IMR-90 (cell line): ENCODE data around the gene ZNF407. TPM values are rescaled to one million over a fixed set of nuclear protein-coding genes. Genes with fewer than 3 reads are reported as not detected.

Experiments
- ATAC-seq: fragments of 200-7000 bp; cut with Tn5 transposase; 2 replicates; pipeline ENCODE4 v1.9.1; 2020; ENCODE audit warnings: low read depth, mild to moderate bottlenecking, moderate library complexity
- BruUV-seq: library from RNA; stranded (reverse); fragments of 400-500 nt; replicated peaks from 2 replicates; lab custom pipeline; 2021; lab: Mats Ljungman, UMichigan
- CTCF ChIA-PET: fragments of 300-600 bp; formaldehyde crosslinking; extraction: SDS; loops from one replicate; lab custom pipeline; 2021; ENCODE audit warnings: antibody characterized with exemption; lab: Yijun Ruan, JAX
- POLR2A ChIA-PET: fragments of 300-600 bp; sonication (Branson Sonifier 250); formaldehyde crosslinking; loops from one replicate; lab custom pipeline; 2022; ENCODE audit warnings: antibody characterized with exemption; ENCODE audit not compliant: unreplicated experiment; lab: Charles Lee
- DNase-seq: peaks from one replicate; pipeline ENCODE4 v3.0.0; 2013
- H2AFZ ChIP-seq: replicated peaks from 2 replicates; pipeline ENCODE3; 2013; ENCODE audit warnings: low read length, mild to moderate bottlenecking; ENCODE audit not compliant: poor library complexity
- H2AK5ac ChIP-seq: 2 replicates; pipeline ENCODE4 v1.6.1; 2013; ENCODE audit warnings: low read depth, low read length, inconsistent platforms
- H2AK9ac ChIP-seq: replicated peaks from 2 replicates; pipeline ENCODE3; 2013; ENCODE audit warnings: mild to moderate bottlenecking, low read depth, low read length, moderate library complexity; ENCODE audit not compliant: poor library complexity
- H2BK120ac ChIP-seq: 2 replicates; pipeline ENCODE4 v1.6.1; 2013; ENCODE audit warnings: low read depth, low read length, inconsistent platforms
- H2BK15ac ChIP-seq: 3 replicates; pipeline ENCODE4 v1.6.1; 2013; ENCODE audit warnings: low read depth, low read length, inconsistent platforms
- H2BK20ac ChIP-seq: 2 replicates; pipeline ENCODE4 v1.6.1; 2013; ENCODE audit warnings: low read depth, mild to moderate bottlenecking, inconsistent platforms, low read length, moderate library complexity
- H2BK5ac ChIP-seq: 2 replicates; pipeline ENCODE4 v1.6.1; 2013; ENCODE audit warnings: mild to moderate bottlenecking, low read depth, low read length, inconsistent platforms; ENCODE audit not compliant: poor library complexity, severe bottlenecking
- H3K14ac ChIP-seq: replicated peaks from 2 replicates; pipeline ENCODE4 v1.6.1; 2013; ENCODE audit warnings: low read depth, low read length, inconsistent platforms
- H3K18ac ChIP-seq: 2 replicates; pipeline ENCODE4 v1.6.1; 2013; ENCODE audit warnings: low read depth, low read length, control low read depth
- H3K23ac ChIP-seq: 2 replicates; pipeline ENCODE4 v1.6.1; 2013; ENCODE audit warnings: low read depth, low read length, inconsistent platforms
- H3K27ac ChIP-seq: 2 replicates; pipeline ENCODE4 v1.5.1; 2013; ENCODE audit warnings: mild to moderate bottlenecking, control low read depth, low read length; ENCODE audit not compliant: insufficient read depth
- H3K27me3 ChIP-seq: 2 replicates; pipeline ENCODE4 v1.6.1; 2013; ENCODE audit warnings: low read length; ENCODE audit not compliant: control insufficient read depth, insufficient read depth
- H3K36me3 ChIP-seq: 2 replicates; pipeline ENCODE4 v1.6.1; 2013; ENCODE audit warnings: low read length, mixed read lengths; ENCODE audit not compliant: control insufficient read depth, insufficient read depth
- H3K4ac ChIP-seq: 2 replicates; pipeline ENCODE4 v1.6.1; 2013; ENCODE audit warnings: low read depth, low read length, inconsistent platforms
- H3K4me1 ChIP-seq: 2 replicates; pipeline ENCODE4 v1.6.1; 2013; ENCODE audit warnings: low read length, mixed read lengths; ENCODE audit not compliant: control insufficient read depth, insufficient read depth
- H3K4me2 ChIP-seq: 2 replicates; pipeline ENCODE4 v1.6.1; 2013; ENCODE audit warnings: low read depth, mild to moderate bottlenecking, control low read depth, low read length, moderate library complexity
- H3K4me3 ChIP-seq: 2 replicates; pipeline ENCODE4 v1.5.1; 2013; ENCODE audit warnings: low read depth, mild to moderate bottlenecking, control low read depth, low read length, moderate library complexity; ENCODE audit not compliant: insufficient read depth
- H3K56ac ChIP-seq: 2 replicates; pipeline ENCODE4 v1.6.1; 2013; ENCODE audit warnings: low read length, inconsistent platforms; ENCODE audit not compliant: insufficient read depth; ENCODE audit errors: extremely low read depth
- H3K79me1 ChIP-seq, 2 experiments: 2 replicates each; pipeline ENCODE4 v1.6.1; 2013; ENCODE audit warnings: low read length in 2 of 2, inconsistent platforms in 1 of 2, low read depth in 1 of 2
- H3K9ac ChIP-seq: 2 replicates; pipeline ENCODE4 v1.6.1; 2013; ENCODE audit warnings: low read depth, low read length, control low read depth
- H3K9me1 ChIP-seq: 2 replicates; pipeline ENCODE4 v1.6.1; 2013; ENCODE audit warnings: low read length, inconsistent platforms; ENCODE audit not compliant: insufficient read depth
- H3K9me3 ChIP-seq: 2 replicates; pipeline ENCODE4 v1.6.1; 2013; ENCODE audit warnings: low read length; ENCODE audit not compliant: control insufficient read depth, insufficient read depth
- H4K20me1 ChIP-seq: 2 replicates; pipeline ENCODE4 v1.6.1; 2013; ENCODE audit warnings: low read length, inconsistent platforms; ENCODE audit not compliant: insufficient read depth
- H4K5ac ChIP-seq: 2 replicates; pipeline ENCODE4 v1.6.1; 2013; ENCODE audit warnings: mild to moderate bottlenecking, low read depth, low read length, control low read depth
- H4K8ac ChIP-seq, 2 experiments: 2 replicates each; pipeline ENCODE4 v1.6.1; 2013; ENCODE audit warnings: low read depth in 2 of 2, low read length in 2 of 2, control low read depth in 1 of 2, inconsistent platforms in 1 of 2
- H4K91ac ChIP-seq: 2 replicates; pipeline ENCODE4 v1.6.1; 2013; ENCODE audit warnings: low read depth, low read length, inconsistent platforms; ENCODE audit not compliant: insufficient read depth
- BHLHE40 ChIP-seq: fragments of 150-350 bp; IDR thresholded peaks from 2 replicates; pipeline ENCODE4 v1.6.1; 2016; ENCODE audit warnings: mild to moderate bottlenecking, low read depth, low read length
- ELK1 ChIP-seq: fragments of 150-350 bp; IDR thresholded peaks from 2 replicates; pipeline ENCODE4 v1.6.1; 2016; ENCODE audit warnings: low read depth, mild to moderate bottlenecking, low read length, moderate library complexity, borderline replicate concordance
- FOS ChIP-seq: fragments of 150-350 bp; IDR thresholded peaks from 2 replicates; pipeline ENCODE4 v1.6.1; 2016; ENCODE audit warnings: low read depth, low read length
- MAFK ChIP-seq: IDR thresholded peaks from 2 replicates; pipeline ENCODE4 v1.6.1; 2012; ENCODE audit warnings: low read depth, low read length, improper control_type of control experiment
- MAZ ChIP-seq: IDR thresholded peaks from 2 replicates; pipeline ENCODE4 v1.6.1; 2012; ENCODE audit warnings: low read depth, mild to moderate bottlenecking, low read length, improper control_type of control experiment, moderate library complexity, borderline replicate concordance
- MXI1 ChIP-seq: IDR thresholded peaks from 2 replicates; pipeline ENCODE4 v1.6.1; 2012; ENCODE audit warnings: low read depth, mild to moderate bottlenecking, low read length, moderate library complexity, borderline replicate concordance
- NFE2L2 ChIP-seq: fragments of 150-350 bp; IDR thresholded peaks from 2 replicates; pipeline ENCODE4 v1.6.1; 2016; ENCODE audit warnings: low read depth, mild to moderate bottlenecking, low read length
- POLR2A ChIP-seq: IDR thresholded peaks from 2 replicates; pipeline ENCODE4 v1.6.1; 2012; ENCODE audit warnings: mild to moderate bottlenecking, low read depth, low read length
- RAD21 ChIP-seq: IDR thresholded peaks from 2 replicates; pipeline ENCODE4 v1.6.1; 2012; ENCODE audit warnings: low read length, improper control_type of control experiment
- RCOR1 ChIP-seq: IDR thresholded peaks from 2 replicates; pipeline ENCODE4 v1.6.1; 2012; ENCODE audit warnings: mild to moderate bottlenecking, low read length, improper control_type of control experiment; ENCODE audit not compliant: insufficient replicate concordance
- RFX5 ChIP-seq: IDR thresholded peaks from 2 replicates; pipeline ENCODE4 v1.8.0; 2012; ENCODE audit warnings: low read depth, mild to moderate bottlenecking, low read length, moderate library complexity
- SMC3 ChIP-seq: fragments of 150-350 bp; IDR thresholded peaks from 2 replicates; pipeline ENCODE4 v1.6.1; 2016; ENCODE audit warnings: low read depth, mild to moderate bottlenecking, antibody characterized with exemption, low read length, moderate library complexity
- USF2 ChIP-seq: fragments of 150-350 bp; IDR thresholded peaks from 2 replicates; pipeline ENCODE4 v1.6.1; 2017; ENCODE audit warnings: mild to moderate bottlenecking, antibody characterized with exemption, low read length, low read depth
- WGBS, 2 experiments: methylation state at CpG; one replicate each; pipeline versions ENCODE4 v1.1.5 to v1.1.7; 2013; ENCODE audit warnings: missing lambda C conversion rate in 2 of 2; ENCODE audit not compliant: insufficient read length in 1 of 2; ENCODE audit errors: extremely low coverage in 2 of 2; 5-methylcytosine and 5-hydroxymethylcytosine counted together
- dilution Hi-C: fragments of 300-500 bp; cut with HindIII; formaldehyde crosslinking; loops from one replicate; pipeline ENCODE4 v1.14.3; 2018; ENCODE audit warnings: low sequenced_read_pairs; ENCODE audit not compliant: unreplicated experiment
- in situ Hi-C: fragments of 300-500 bp; cut with MboI; formaldehyde crosslinking; loops from 3 replicates; pipeline ENCODE4 v1.14.3; 2019; ENCODE audit warnings: low sequenced_read_pairs, inconsistent platforms, mixed read lengths
- intact Hi-C: fragments of 100-400 bp; cut with micrococcal nuclease; formaldehyde crosslinking; loops from 2 replicates; pipeline ENCODE4 v1.10.0; 2022
- polyA plus RNA-seq, 3 experiments: library from polyadenylated mRNA; depleted of rRNA; stranded (reverse); fragments of >200 nt; gene quantifications; 2 replicates each; pipeline ENCODE4 v1.2.3, GENCODE V29; 2012; ENCODE audit warnings: low replicate concordance in 1 of 3
- total RNA-seq: library from RNA; depleted of rRNA; stranded (reverse); fragments of >200 nt; gene quantifications from 2 replicates; pipeline ENCODE4 v1.2.3, GENCODE V29; 2012

The ZNF407 gene
- total and polyA plus RNA-seq, 2 of the 4 experiments (the other 2 are of a cell fraction): 3.1 to 20.1 TPM

GRCh38 chr18:74928194-74928968 is 330.7 kb downstream of the ZNF407 start:
- H2BK15ac ChIP-seq: no peak overlapping the region
- H3K4me1 ChIP-seq: no peaks in the 10 kb centered on the region
- ATAC-seq (no peak), DNase-seq (no peak)
- H3K9ac ChIP-seq: no peak overlapping the region
- no peak overlapping the region for H3K56ac ChIP-seq
- no peak overlapping the region for H2AK9ac ChIP-seq
- no peak overlapping the region for H2BK5ac ChIP-seq
- no peaks in the 10 kb centered on the region for H4K20me1 ChIP-seq
- H2BK20ac ChIP-seq: no peak overlapping the region
- no peaks in the 10 kb centered on the region for H3K27me3 ChIP-seq
- dilution Hi-C loops: no loop called here
- H2AFZ ChIP-seq: no peak overlapping the region
- no peak overlapping the region for H4K5ac ChIP-seq
- H3K9me3 ChIP-seq: no peaks in the 10 kb centered on the region
- TF ChIP-seq ELK1: no peak
- no peak for TF ChIP-seq NFE2L2
- no peak for TF ChIP-seq RFX5
- no peak for TF ChIP-seq SMC3
- TF ChIP-seq FOS: no peak
- TF ChIP-seq USF2: no peak
- TF ChIP-seq MAZ: no peak
- TF ChIP-seq RCOR1: no peak
- no peak for TF ChIP-seq POLR2A
- no peak for TF ChIP-seq MXI1
- TF ChIP-seq MAFK: no peak
- no peak for TF ChIP-seq BHLHE40
- TF ChIP-seq RAD21: no peak
- ChIA-PET CTCF (interaction anchor here (0.6 to 1.5 kb wide), 2 partner anchors 12 to 34 kb away, joined by 3 read pairs; no protein-coding TSS in a partner anchor), POLR2A (no interaction called here)
- no peak overlapping the region for H2AK5ac ChIP-seq
- H4K91ac ChIP-seq: no peak overlapping the region
- H2BK120ac ChIP-seq: no peak overlapping the region
- no peaks in the 10 kb centered on the region for H3K79me1 ChIP-seq
- H3K4me3 ChIP-seq: no peak overlapping the region
- intact Hi-C loops: no loop called here
- no peak overlapping the region for H3K4ac ChIP-seq
- H3K23ac ChIP-seq: no peak overlapping the region
- H3K9me1 ChIP-seq: no peaks in the 10 kb centered on the region
- no peak overlapping the region for H3K4me2 ChIP-seq
- no TSS peak for BruUV-seq
- in situ Hi-C loops: no loop called here
- no peak overlapping the region for H3K27ac ChIP-seq
- H3K18ac ChIP-seq: no peak overlapping the region
- WGBS, 2 experiments: no CpG with 5 or more reads among the region's 4 CpGs
- H4K8ac ChIP-seq: no peak overlapping the region
- H3K36me3 ChIP-seq: no peaks in the 10 kb centered on the region
- H3K14ac ChIP-seq: no peak overlapping the region
